GM18519 (cell line): ENCODE data around the gene GSX1.
"Not testable (repeated sequence)": the region's sequence is repeated elsewhere in the genome, so short reads cannot be mapped to it uniquely, and the experiment has no call there.

Experiments
- ATAC-seq: cut with Tn5 transposase; IDR thresholded peaks from one replicate; pipeline ENCODE4 v1.9.1; 2021; ENCODE audit warnings: mild to moderate bottlenecking, moderate library complexity; ENCODE audit not compliant: unreplicated experiment, low FRiP score

GSX1 gene

DNA sequence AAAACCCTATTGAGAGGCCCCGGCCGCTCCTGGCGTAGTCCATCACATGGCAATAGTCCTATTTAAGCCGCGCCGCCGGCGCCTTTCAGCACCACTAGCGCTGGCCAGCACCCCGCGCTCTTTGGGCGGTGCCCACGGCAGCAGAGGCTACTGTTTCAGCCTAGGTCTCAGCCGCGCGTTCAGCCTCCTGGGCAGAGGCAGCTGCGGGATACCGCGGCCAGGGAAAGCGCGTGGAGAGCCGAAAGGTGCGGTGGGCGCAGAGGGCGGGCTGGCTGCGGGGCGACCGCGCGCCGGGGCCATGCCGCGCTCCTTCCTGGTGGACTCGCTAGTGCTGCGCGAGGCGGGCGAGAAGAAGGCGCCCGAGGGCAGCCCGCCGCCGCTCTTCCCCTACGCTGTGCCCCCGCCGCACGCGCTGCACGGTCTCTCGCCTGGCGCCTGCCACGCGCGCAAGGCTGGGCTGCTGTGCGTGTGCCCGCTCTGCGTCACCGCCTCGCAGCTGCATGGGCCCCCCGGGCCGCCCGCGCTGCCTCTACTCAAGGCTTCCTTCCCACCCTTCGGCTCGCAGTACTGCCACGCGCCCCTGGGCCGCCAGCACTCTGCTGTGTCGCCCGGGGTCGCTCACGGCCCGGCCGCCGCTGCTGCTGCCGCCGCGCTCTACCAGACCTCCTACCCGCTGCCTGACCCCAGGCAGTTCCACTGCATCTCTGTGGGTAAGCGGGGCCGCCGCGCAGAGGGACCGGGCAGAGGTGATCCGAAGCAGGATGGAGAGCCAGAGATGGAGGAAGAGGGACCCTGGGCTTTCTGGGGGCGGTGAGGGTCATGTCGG, at the start of gene GSX1:
GSX1 (plus strand) TSS at position 91 of the 826 bp plus-strand sequence; CDS start at position 299, 208 bp downstream.
- no peak for ATAC-seq

DNA sequence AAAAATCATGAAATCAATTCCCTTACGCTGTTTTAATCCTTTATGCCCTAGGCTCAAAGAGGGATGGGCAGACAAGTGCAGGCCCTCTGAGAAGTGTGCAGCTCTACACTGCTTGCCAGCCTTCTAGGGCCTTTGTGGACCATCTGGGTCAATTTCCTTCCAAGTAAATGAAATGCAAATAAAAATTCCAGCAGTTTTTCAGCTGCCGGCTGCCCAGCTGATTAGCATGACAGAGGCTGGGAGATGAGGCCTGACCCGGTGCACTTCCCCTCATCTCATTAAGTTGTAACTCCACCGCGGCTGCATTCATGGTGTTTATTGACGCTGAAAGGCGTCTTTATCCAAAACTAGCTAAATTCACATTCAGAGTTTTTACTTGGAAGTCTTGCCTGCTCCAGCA, 47.5 kb upstream of the GSX1 start:
- no peak for ATAC-seq

DNA sequence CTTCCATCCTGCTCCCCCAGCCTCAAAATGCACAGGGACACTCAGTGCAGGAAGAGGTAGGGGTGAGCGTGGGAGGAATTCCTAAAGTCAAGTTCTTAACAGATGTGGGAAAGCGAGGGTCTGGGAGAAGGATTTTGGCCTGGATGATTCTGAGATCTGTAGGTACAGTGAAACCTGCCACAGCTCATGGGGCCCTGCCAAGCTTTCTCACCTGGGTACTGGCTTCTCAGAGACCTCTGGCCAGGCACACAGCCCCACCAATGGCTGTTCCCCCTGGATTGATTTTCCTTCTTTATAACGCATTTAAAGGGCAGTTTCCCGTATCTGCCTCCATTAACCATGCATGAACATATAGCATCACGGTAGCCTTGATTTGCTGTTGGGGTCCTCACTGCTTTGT, 47.0 kb upstream of the GSX1 start:
- no peak for ATAC-seq

DNA sequence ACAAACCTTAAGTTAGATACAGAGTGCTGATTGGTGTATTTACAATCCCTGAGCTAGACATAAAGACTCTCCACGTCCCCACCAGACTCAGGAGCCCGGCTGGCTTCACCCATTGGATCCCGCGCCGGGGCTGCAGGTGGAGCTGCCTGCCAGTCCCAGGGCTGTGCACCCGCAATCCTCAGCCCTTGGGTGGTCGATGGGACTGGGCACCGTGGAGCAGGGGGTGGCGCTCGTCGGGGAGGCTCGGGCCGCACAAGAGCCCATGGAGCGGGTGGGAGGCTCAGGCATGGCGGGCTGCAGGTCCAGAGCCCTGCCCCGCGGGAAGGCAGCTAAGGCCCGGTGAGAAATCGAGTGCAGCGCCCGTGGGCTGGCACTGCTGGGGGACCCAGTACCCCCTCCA, 44.1 kb upstream of the GSX1 start:
- not testable (repeated sequence) for ATAC-seq

DNA sequence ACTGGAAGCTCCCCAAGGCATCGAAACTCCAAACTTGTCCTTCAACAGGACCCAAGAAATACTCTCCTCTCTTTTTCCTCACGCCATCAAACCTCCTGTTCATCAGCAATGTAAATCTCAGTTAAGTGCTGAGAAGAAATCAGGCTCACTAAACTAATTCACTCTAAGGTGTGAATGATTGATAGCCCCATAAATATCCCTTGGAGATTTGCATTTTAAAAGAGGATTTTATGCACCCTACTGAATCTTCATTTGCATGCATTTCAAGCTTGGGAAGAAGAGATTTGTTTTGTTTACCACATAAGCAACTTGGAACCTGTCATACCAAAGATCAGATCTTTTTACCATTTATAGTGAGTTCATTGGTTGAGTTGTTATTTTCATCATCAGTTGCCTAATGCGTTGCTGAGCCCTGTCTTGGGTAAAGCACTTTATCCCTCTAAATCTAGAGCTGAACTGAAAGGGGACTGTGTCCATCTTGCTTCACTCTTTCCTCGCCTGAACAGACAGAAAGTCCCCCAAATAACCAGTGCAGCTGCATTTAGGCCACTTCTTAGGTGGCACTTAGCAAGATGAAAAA, 40.2 kb upstream of the GSX1 start:
- ATAC-seq, result no peak

DNA sequence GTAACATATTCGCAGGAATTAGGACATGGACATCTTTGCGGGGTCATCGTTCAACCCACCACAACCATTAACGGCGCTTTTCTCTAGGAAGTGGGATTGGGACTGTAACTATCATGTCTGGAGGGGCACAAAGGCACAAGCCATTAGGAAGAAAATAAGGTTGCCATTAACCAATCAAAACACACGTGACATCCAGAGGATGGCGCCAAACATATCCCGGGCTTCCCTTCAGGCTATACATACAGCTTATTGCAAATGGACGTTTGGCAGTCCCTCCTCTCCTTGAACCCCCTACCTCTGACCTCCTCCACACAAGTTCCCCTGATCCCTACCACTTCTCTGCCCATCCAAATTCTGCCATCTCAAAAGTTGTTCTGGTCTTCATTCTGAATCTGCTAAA, 26.6 kb upstream of the GSX1 start:
- no peak for ATAC-seq

DNA sequence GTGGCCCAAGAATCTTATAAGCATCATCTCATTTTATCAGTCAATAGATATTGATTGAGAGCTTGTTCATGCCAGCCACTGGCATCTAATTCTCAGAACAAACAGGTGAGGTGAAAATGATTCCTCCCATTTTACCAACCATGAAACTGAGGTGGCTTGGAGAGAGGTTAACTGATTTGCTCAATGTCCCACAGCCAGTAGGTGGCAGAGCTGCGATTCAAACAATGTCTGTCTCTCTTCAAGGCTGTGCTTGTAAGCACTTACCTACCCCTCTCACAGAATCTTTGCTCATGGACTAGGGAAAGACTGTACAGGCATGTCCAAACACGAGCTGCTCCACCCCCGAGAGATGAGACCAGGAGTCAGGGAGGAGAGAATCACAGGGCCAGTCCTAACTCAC, 21.5 kb upstream of the GSX1 start:
- no peak for ATAC-seq

DNA sequence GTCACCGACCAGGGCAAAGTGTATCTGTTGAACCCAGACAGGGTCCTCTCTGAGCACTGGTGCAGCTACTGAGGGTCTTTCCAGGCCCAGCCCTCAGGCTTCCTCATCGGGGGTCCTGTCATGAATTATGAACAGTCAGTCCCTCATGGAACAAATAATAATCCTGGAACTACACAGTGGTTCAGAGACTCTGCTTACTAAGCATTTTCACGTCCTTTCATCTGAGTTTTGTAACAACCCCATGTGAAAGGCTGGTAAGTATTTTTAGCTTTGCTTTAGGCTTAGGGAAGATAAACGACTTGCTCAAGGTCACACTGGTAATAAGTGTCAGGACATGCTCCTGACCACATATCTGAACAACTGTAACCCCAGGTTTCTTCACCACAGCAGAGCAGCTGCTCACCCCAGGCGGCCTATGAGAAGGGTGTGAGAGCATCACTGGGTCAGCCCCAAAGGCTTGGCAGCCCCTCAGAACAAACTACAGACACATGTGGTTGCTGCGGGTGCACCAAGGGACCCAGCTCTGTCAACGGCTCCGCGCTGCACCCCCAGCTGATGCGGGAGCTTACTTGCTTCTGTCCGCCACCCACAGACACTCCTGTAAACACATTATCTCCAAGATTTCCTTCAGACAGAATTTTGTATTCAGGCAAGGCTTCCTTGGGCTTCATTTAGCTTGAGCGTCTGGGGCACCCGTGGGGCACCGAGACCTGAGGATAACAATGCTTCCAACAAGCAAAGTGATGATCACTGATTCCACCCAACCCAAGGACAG, 19.4 kb upstream of the GSX1 start:
- ATAC-seq, result no peak

DNA sequence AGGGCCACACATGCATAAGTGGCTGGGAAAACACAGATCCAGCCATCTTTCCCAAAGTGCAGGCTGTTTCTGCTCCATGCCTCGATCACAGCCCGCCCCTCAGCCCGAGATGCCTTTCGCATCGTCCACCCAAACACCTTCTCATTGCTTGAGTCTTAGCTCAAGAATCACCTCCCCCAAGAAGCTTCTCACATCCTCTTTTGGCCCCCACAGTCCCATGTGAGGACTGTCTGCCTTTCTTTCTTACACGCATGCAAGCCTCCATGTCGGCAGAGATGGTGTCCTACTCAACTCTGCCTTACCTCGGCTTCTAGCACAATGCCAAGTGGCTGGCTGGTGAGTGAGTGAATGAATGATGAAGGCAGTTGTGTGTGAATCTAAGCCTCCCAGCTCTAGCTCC, 18.1 kb upstream of the GSX1 start:
- ATAC-seq, result no peak

DNA sequence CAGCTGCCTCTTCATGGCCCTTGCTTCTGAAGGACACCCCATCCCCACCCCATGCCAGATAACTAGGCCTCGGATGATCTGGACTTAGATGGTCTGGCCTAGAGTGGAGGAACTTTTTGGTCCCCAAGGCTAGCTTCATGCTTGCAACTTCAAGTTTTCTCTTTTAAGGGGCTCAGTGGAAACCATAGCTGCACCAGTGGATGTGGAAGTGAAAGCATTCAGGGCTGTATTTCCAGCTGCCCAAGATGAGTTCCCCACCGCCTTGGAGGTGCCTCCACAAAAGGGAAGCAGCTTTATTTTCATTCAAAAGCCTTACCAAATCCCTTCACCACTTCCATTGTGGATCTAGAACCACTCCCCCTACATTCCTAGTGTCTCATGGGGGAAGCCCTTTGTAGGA, 17.6 kb upstream of the GSX1 start:
- ATAC-seq, result no peak

DNA sequence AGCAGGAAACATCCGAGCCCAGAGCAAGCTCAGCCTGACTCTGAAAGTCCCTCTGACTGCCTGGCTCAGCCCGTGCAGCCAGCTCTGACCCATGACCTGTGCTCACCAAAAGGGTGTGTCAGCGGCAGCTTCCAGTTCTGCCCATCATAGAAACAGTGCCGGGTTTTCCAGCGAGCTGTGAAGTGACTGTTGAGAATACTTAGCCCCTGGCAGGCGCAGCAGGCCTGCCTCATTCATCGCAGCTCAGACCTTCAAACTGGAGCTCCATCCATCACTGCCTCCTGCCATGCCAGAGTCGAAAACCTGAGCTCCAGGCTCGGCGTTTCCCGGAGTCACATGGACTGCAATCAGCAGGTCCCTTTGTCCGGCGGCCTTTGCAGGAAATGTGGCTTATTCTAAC, 16.3 kb upstream of the GSX1 start:
- ATAC-seq, result no peak

DNA sequence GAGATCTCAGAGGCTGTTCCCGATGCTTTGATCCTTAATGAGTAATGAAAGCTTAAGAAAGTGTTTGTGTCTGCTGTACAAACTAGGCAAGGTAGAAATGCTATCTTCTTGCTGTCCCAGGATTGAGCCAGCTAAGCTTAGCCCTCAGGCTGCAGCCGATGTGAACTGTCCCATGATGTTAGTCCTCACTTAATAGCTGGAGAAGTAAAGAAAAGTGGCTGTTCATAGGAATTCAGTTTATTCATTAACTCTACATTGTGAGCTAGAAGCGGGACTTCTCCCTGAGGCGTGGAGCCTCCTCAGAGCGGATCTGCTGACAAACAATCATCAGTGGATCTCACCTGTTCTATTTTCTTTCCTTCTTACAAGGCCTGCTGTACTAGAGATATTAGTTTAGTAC, 10.1 kb upstream of the GSX1 start:
- ATAC-seq, result no peak

DNA sequence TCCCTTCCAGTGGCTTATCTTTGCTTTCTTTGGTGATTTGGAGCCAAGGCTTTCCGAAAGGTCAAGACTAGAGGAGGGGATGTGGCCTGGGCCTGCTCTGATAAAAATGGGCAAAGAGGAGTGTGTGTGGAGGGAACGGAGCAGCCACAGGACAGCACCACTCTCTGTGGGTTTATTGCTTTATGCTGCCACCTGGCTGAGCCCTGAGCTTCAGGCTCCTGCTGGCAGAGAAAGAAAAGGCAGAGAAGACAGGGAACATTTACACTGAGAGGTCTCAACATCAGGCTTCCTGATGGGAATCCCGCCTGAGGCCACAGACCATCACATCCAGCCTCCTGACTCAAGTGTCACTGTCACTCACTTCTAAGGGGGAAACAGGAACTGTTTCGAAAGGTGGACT, 9.2 kb upstream of the GSX1 start:
- no peak for ATAC-seq

DNA sequence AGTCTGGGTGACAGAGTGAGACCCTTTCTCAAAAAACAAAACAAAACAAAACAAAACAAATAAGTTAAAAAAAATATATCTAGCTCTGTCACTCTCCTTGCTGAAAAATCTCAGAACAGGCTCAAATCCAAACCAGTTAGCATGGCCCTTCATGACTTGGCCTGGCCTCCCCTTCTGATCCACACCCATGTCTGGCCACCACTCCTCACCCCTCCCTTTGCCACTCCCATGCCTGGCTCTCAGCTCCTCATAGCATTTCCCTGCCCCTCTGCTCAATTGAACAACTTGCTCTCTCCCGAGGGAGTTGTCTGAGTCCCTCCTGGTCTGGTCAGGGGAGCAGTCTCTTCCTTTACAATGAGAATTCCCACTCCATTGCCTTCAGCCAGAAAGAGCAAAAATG, 4.0 kb upstream of the GSX1 start:
- ATAC-seq, result no peak

DNA sequence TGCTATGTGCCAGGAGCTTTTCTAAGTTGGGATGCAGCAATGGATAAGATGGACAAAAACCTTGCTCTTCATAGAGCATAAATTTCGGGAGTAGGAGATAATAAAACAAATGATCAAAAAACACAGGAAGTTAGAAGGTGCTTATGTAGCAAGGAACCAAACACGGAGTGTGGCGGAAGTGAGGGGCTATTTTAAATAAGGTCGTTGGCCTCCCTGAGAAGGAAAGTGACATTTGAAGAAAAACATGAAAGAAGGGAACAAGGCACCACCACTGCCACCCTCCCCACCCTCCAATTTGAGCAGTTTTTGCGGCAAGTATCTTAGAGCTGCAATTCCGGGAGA, 3.2 kb upstream of the GSX1 start:
- no peak for ATAC-seq

DNA sequence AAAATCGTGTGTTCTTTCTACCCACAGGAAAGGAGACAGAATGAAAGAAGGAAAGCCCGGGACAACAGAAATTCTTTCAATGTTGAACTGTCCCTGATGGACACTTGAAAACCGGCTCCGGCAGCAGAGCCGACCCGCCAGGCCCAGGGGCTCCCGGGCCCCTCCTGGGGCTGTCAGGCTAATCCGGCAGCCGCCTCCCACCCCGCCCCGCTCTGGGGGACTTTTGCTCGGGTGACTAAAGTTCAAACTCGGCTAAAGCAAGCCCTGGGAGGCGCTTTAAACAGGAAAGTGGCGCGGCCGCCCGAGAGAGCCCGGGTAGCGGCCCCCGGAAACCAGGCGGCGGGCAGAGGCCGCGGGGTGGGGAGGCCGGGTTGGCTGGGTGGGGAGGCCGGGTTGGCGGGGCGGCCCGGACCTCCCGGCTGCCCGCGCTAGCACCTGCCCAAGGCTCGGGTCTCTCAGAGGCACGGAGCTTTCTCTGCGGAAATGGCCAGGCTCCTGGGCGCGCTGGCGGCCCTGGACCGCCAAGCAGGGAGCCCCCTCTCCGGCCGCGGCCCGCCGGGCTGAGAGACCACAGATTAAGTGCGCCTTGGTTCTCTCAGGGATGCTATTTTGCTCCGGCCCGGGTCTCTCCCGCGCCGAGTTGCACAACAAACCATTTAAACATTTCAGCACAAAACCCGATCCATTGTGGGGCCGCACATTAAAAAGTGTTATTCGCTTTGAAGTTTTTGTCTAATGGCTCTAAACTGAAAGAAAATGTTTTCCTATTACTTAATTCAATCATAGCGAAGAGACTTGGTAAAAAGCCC, 2.6 kb upstream of the GSX1 start:
- ATAC-seq, result no peak

DNA sequence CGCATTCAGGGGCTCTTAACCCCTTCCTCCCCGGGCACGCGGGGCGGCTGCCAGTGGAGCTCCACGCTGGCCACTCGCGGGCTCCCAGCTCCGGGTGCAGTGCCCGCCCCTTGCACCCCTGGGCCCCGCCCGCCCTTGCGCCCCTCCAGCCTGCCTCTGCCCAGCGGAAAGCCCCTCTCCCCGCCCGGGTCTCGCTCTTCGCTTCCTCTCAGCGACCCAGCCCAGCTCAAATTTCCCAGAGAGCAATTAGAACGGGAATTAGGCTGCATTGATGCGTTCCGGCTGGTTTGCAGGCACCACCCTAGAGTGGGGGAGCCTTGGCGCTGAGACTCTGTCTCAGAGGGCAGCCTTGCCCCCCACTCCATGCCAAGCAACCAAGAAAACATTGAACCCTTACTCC, 1.8 kb upstream of the GSX1 start:
- ATAC-seq, result no peak

DNA sequence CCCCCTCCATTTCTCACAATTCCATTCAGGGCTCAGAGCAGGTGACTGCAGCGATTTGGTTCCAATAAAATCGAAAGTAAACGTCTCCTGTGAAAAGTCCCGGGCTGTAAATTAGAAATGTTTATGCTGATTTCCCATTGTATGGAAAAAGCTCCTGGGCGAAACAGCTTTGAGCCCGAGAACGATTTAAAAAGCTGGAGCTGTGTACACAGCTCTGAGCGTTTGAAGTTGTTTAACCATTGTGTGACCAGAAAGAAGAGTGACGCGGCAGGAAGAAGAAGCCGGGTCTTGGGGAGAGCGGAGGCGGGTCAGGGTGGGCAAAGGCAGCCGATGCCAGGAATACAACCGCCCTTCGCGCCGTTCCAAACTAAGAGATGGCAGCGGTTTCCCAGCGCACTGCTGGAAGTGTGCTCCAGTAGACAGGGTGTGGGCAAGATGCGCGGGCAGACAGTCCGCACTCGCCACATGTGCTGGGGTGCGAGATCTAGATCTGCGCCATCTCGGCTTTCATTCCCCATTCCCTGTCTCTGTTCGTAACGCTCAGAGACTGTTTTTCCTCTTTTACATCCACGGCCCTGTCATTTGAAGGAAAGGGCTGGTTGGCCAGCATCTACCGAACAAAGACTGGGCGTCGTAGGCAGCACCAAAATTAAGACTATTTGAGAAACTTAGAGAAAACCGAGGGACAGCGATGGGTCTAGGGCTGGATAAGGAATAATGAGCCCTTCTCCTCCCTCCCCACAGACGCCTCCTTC, 960 bp upstream of the GSX1 start:
- ATAC-seq, result no peak

DNA sequence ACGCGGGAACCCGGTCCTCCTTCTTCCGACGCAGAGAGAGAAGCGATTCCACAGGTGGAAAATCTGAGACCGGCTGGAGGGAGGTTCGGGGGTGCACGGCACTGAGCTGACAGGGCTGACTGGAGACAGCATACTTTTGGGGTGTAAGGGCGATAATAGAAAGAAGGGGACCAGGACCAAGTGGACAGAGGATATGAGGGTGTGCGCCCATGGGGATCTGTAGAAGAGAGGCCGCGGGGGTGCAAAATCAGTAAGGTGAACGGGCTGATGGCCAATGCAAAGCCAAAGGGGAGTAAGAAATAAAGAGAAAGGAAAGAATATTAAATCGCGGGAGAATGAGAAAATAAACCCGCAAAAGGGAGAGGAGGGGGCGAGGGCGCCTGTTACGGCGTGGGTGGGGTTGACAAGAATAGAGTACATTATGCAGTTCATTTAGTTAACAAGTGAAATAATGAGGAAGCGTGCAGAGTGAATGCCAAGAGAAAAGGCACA, 336 bp upstream of the GSX1 start:
- ATAC-seq, result no peak
